GM12878 (cell line): ENCODE results near the gene STK10.

Source experiments
- ATF3 ChIP-seq: IDR thresholded peaks from 2 replicates; pipeline ENCODE4 v1.6.1; 2011; ENCODE audit warnings: low read depth, mild to moderate bottlenecking, low read length, moderate library complexity, borderline replicate concordance; ENCODE audit errors: extremely low read depth
- CHD2 ChIP-seq: IDR thresholded peaks from 2 replicates; pipeline ENCODE4 v1.6.1; 2011; ENCODE audit warnings: low read depth, low read length, improper control_type of control experiment, borderline replicate concordance
- CTCF ChIP-seq, 3 experiments: IDR thresholded peaks in 2 of 3; conservative IDR thresholded peaks in 1 of 3; 2 replicates each; pipeline ENCODE4 v1.5.1; 2011; ENCODE audit warnings: low read depth in 3 of 3, low read length in 3 of 3, mild to moderate bottlenecking in 3 of 3, control low read depth in 2 of 3, moderate library complexity in 2 of 3, inconsistent platforms in 1 of 3, mixed read lengths in 1 of 3; ENCODE audit not compliant: control insufficient read depth in 2 of 3, insufficient read depth in 1 of 3; ENCODE audit errors: extremely low read depth in 1 of 3
- DPF2 ChIP-seq: fragments of 450-650 bp; IDR thresholded peaks from 2 replicates; pipeline ENCODE4 v1.6.1; 2017; ENCODE audit warnings: mild to moderate bottlenecking
- ELK1 ChIP-seq: IDR thresholded peaks from 2 replicates; pipeline ENCODE4 v1.6.1; 2012; ENCODE audit warnings: low read depth, low read length, improper control_type of control experiment
- EZH2 ChIP-seq: IDR thresholded peaks from 2 replicates; pipeline ENCODE4 v1.6.1; 2012; ENCODE audit warnings: low read depth, mild to moderate bottlenecking, control low read depth, inconsistent platforms, low read length, borderline replicate concordance; ENCODE audit not compliant: control insufficient read depth
- IKZF1 ChIP-seq: fragments of 450-650 bp; conservative IDR thresholded peaks from 2 replicates; pipeline ENCODE4 v1.6.1; 2017; ENCODE audit warnings: antibody characterized with exemption, mild to moderate bottlenecking
- KAT2A ChIP-seq: conservative IDR thresholded peaks from 2 replicates; pipeline ENCODE4 v1.6.1; 2011; ENCODE audit warnings: low read depth, low read length; ENCODE audit not compliant: control insufficient read depth
- POLR2A ChIP-seq: IDR thresholded peaks from 2 replicates; pipeline ENCODE4 v1.6.1; 2011; ENCODE audit warnings: low read depth, mild to moderate bottlenecking, low read length
- POU2F2 ChIP-seq: IDR thresholded peaks from 3 replicates; pipeline ENCODE4 v1.6.1; 2011; ENCODE audit warnings: low read depth, mild to moderate bottlenecking, low read length, borderline replicate concordance
- SIN3A ChIP-seq: IDR thresholded peaks from 2 replicates; pipeline ENCODE4 v1.6.1; 2012; ENCODE audit warnings: low read depth, low read length, improper control_type of control experiment
- SREBF2 ChIP-seq: IDR thresholded peaks from 2 replicates; pipeline ENCODE4 v1.6.1; 2012; ENCODE audit warnings: mild to moderate bottlenecking, low read length
- ZBTB40 ChIP-seq: fragments of 450-650 bp; IDR thresholded peaks from 2 replicates; pipeline ENCODE4 v1.6.1; 2016; ENCODE audit warnings: mild to moderate bottlenecking, moderate library complexity, borderline replicate concordance

GRCh38 chr5:172115541-172115982 lies 72.5 kb downstream of the STK10 start:
- TF ChIP-seq ZBTB40, result no peak
- TF ChIP-seq IKZF1, result no peak
- TF ChIP-seq CTCF (IDR thresholded peaks at IDR 0.05 in 2 of 3, conservative IDR thresholded peaks at IDR 0.05 in 1 of 3; ENCODE audit: control insufficient read depth in 2 of 3, extremely low read depth in 1 of 3, insufficient read depth in 1 of 3, low read depth in 3 of 3, low read length in 3 of 3), result no peak
- no peak for TF ChIP-seq CHD2
- TF ChIP-seq EZH2, result no peak
- TF ChIP-seq KAT2A, result no peak
- no peak for TF ChIP-seq SREBF2
- TF ChIP-seq POU2F2, result no peak
- no peak for TF ChIP-seq SIN3A
- TF ChIP-seq DPF2, result no peak
- TF ChIP-seq POLR2A, result no peak
- no peak for TF ChIP-seq ELK1
- no peak for TF ChIP-seq ATF3
